ENCODE results near the gene ZNF236. TPM values are rescaled to one million over a fixed set of nuclear protein-coding genes. Genes with fewer than 3 reads are reported as not detected.

ZNF236 gene
- polyA plus RNA-seq, 3 donors = 1.1 to 3.6 (median 2.1) TPM

DNA sequence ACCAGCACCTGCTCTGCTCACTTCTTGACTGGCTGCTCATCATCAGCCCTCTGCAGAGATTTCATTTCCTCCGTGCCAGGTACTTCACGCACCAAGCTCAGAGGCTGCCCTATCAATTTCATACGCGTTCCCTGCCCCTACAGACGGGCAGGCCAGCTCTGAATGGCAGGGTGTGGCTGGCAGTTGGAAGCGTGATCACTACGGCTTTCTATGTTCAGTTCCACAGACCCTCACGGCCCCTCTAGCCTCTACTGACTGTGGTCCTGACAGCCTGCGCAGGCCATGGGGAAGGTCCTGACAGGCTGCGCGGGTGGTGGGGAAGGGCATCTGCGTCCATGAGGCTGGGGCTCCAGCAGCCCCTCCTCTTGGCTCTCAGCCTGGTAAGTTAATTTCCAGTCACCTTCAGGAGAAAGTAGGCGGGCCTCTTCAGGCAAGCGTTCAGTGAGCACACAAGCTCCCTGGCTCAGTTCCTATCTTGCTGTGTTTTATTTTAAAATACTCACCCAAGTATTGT, 154.8 kb downstream of the ZNF236 start:
- 40 to 77% (median 70%) methylated on average over 14 of the region's 14 CpGs for WGBS, 3 donors
- no peak overlapping the region for H3K27ac ChIP-seq (ENCODE audit: low read depth, low read length)

DNA sequence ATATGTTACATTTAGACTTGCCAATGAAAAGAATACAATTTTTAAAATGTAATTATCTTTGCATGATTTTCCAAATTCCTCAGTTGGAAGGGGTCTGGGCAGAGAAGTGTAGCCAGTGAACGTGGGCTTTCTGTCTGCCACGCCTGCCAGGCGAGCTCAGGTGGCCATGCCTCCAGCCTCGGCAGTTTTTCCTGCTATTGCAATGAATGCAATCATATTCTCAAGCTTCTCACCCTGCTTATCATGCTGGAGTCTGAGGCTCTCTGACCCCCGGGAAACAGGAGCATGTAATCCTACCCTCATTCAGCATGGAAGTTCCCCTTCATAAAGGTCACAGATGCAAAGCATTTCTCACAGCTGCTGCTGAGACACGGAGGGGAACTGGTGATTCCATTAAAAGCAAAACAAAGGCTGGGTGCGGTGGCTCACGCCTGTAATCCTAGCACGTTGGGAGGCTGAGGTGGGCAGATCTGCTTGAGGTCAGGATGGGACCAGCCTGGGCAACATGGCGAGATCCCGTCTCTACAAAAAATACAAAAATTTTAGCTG, 155.4 kb downstream of the ZNF236 start:
- WGBS, 3 donors = 61 to 78% (median 71%) methylated on average over 11 of the region's 11 CpGs
- no peak overlapping the region for H3K27ac ChIP-seq (ENCODE audit: low read depth, low read length)

DNA sequence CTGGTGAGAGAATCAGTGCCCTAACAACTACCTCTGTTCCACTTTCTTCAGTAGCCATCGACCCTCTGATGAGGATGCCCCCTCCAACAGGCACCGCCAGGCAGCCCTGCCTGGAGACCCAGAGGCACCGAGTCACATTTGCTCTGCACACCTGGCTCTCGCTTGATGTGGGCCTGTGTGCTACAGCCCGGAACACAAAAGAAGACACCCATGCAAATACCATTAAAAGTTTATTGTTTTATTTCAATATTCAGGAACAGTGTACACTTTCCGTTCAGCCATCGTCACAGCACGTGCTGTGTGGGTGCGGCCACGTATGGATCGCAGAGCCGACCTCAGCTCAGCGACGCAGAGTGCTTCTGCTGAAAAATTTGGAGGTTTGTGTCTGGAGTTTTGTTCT, 156.3 kb downstream of the ZNF236 start:
- 88 to 97% (median 89%) methylated on average over 14 of the region's 14 CpGs for WGBS, 3 donors
- H3K27ac ChIP-seq (ENCODE audit: low read depth, low read length) = no peak overlapping the region

DNA sequence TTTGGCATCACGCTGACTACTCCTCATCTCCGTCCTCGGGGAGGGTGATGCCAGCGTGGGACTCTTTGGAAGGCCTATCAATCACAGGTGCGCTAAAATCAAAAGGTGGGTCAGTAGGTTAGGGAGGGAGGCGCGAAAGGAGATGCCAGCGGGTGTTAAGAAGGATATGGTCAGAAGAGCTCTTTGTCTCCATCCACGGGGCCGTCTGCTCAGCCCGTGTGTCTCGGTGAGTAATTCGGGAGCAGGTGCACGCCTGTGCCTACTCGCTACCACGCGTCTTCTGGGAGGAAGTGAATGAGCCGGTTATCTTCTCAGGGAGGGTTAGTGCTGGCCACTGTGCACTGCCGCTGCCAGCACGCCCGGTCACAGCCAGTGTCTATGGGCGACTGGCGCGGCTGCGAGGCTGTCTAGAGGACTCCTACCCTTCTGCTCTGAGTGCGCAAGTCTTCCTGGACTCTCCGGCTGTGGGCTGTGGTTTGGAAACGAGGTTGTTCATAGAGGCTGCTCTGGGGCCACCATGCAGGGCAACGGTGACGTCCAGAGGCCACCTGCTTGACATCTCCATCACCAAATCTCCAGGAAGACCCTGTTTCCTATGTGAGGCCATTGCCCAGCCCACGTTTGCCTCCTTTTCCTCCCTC, 156.9 kb downstream of the ZNF236 start:
- 90 to 96% (median 94%) methylated on average over 31 of the region's 31 CpGs for WGBS, 3 donors

DNA sequence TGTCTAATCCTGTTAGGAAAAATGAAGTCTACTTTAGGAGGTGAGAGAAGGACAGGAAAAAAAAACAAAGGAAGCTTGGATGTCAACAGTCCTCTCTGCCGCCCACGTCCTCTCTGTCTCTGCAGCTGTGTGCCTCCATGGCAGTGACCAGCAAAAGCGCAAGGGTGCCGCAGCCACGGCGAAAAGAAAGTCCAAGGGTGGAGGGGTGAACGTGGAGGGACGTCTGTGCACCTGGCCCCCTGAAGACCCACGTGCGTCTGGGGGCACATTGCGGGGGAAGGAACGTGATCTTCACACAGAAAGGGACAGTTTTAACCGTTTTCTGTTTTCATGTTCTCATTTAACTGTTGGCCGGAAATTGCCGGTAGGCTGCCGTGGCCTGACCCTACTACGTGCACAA, 157.5 kb downstream of the ZNF236 start:
- WGBS, 3 donors = 80 to 88% (median 85%) methylated on average over 17 of the region's 17 CpGs
- no peak overlapping the region for H3K27ac ChIP-seq (ENCODE audit: low read depth, low read length)

More for the DNA sequence above, 156.9 kb downstream of the ZNF236 start:
- H3K27ac ChIP-seq (ENCODE audit: low read depth, low read length) = no peak overlapping the region

DNA sequence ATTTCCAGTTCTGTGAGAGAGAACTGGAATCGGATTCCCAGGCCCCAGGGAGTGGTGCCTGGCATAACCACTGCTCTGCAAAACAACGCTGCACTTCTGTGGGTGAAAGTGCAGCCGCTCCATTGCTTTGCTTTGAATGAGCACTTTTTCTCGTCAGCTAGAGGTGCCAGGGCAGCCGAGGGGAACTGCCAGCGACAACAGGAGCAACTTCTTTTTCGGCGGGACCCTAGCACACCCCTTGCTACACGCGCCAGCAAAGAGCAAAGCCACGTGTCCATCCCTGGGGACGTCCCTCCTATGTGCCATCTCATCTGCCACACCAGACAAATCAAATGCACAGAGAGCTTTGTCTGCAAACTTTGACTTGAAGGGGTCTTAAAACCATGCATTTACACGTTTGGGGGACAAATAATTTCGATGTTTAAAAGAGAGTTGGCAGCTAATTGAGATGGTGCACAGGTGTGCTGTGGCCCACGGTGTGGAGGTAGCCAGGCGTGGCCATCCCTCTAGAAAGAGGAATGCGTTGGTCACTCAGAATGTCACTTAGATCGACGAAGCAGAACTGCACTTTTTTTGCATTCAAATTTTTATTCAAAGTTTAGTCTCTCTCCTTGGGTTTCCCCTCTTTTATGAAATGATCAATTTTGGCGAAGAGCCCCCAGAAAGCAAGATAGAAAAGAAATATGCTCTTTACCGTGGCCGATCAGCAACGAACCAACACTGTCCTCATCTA, 158.5 kb downstream of the ZNF236 start:
- H3K27ac ChIP-seq (ENCODE audit: low read depth, low read length) = no peak overlapping the region
- WGBS, 3 donors = 71 to 81% (median 74%) methylated on average over 23 of the region's 23 CpGs

DNA sequence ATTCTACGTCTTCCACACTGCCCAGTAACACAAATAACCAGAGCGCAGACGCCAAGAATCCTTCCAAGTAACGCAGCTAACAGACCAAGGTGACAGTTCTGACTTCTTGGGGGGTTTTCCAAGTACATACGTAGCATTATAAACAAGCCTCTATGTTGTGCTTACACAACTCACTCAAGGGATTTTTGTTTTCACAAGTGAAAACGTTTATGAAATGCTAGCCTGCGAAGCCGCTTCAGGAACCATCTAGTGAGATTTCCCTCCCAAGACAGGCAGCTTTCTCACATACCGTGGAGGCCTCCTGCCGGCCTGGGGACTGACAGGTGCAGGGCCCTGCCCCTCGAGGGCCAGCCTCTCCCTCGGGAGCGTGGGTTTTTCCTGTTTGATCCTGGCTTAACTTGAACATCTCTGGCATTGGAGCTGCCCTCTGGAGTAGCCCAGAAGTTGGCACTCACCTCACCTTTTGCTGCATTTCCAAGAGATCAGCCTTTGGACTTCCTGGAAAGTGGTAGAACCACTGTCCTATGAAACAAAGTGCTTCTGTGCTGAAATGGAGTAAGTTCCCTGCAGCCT, 159.1 kb downstream of the ZNF236 start:
- no peak overlapping the region for H3K27ac ChIP-seq (ENCODE audit: low read depth, low read length)
- WGBS, 3 donors = 65 to 78% (median 66%) methylated on average over 13 of the region's 13 CpGs

DNA sequence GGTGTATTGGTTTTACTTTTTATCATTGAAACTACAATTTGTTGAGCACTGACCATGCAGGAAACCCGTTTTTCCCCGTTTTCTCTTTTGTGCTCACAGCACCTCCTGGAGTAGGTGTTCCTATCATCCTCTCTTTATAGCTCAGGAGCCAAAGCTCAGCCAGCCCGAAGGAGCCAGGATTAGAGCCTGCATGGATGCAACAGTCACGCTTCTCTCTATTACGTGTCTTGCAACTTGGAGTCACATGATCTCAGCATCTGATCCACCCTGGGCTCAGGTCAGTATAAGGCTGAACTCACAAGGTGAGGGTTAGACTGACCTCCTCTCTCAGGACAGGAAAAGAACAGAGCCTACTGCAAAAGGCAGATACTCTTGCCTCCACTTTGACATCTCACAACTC, 159.7 kb downstream of the ZNF236 start:
- WGBS, 3 donors = 85 to 90% (median 90%) methylated on average over 5 of the region's 5 CpGs
- H3K27ac ChIP-seq (ENCODE audit: low read depth, low read length) = no peak overlapping the region

DNA sequence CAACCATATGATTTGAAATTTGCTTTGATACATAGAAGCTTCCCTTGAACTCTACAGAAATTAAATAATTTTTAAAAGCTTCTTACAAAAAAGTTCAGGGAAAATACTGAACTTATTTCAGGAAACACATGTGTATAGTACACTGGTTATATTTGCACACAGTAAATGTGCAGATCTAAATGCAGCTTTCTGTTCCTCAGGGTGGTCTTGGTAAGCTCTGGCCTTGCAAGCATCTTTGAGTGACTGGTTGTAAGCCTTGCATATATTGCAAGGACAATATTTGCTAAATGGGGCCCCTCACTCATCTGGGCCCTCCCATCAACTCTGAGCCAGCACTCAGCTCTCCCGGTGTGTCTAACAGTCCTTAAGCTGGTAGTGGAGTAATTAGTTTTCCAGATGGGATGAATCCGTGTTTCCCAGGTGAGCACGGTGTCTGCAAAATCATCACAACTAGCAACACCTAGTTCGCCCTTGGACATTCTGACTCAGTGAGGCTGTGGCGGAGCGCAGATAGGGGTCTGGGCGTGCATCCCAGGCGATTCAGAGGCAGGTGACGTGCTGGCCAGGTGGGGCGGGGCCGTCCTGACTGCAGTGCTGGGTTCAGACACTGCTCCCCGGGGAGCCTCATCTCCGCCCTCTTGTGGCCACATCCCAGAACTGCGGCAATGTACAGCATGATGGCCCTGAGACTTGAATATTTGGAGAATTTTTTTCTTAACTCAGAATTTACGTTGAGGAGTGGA, 160.7 kb downstream of the ZNF236 start:
- no peak overlapping the region for H3K27ac ChIP-seq (ENCODE audit: low read depth, low read length)
- 6 to 17% (median 16%) methylated on average over 15 of the region's 15 CpGs for WGBS, 3 donors

DNA sequence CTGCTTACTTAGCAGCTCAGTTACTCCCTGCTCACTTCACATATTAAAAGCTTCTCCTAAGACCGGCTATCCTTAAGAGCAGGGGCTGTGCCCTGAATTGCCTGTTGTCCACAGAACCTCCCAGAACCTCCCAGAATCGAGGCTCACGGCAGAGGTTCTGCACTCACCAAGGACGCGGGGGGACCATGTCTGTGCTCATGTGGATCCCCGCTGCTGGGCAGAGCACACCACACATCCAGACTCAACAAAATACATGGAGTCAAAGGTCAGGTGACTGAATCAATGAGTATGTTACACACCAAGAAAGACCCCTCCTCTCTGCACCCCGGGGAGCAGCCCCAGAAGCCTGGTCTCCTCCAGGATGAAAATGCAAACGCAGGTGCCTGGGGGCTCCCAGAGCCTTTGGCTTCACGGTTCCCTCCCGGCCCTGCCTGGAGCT, 161.3 kb downstream of the ZNF236 start:
- no peak overlapping the region for H3K27ac ChIP-seq (ENCODE audit: low read depth, low read length)
- 45 to 66% (median 66%) methylated on average over 10 of the region's 10 CpGs for WGBS, 3 donors

DNA sequence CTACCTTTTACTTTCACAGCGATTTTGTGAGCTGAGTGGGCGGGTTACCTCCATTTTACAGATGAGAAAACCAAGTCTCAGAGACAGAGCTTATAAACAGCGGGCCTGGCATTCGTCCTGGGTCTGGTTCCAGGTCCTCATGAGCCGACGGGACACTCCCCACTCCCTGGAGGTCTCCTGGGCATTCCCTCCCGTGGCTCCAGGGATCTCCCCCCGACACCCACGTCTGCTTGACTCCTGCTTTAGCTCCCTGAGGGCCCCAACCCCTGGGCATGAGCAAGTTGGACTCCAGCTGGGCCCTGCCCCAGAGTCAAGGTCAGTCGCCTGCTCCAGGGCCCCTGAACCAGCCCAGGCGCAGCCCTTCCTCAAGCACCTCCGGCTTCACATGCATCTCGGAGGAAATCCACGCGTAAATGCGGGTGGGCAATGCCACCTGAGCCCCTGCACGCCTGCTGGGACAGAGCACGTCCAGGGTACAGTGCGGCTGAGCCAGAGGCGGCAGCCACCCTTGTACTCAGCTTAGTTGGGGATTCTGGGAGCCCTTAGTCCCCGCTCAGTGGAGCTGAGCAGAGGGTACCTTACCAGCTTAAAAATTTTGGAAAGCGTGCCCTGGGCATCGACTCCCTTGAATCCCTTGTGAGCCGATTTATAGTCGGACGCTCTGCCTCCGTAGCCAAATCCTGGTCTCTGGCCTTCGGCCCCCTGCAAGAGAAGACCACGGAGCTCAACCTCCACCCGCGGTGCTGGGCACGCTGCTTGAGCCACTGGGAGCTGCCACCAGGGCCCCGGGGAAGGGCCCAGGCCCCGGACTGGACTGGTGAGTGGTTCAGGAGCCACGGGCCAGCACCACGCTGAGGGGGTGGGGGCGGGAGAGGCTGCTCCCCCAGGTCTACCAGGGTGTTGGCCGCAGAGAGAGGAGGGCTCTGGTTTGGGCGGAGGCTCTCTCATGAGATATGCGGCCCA, 162.1 kb downstream of the ZNF236 start:
- no peak overlapping the region for H3K27ac ChIP-seq (ENCODE audit: low read depth, low read length)
- WGBS, 3 donors = 93 to 94% (median 93%) methylated on average over 40 of the region's 40 CpGs

DNA sequence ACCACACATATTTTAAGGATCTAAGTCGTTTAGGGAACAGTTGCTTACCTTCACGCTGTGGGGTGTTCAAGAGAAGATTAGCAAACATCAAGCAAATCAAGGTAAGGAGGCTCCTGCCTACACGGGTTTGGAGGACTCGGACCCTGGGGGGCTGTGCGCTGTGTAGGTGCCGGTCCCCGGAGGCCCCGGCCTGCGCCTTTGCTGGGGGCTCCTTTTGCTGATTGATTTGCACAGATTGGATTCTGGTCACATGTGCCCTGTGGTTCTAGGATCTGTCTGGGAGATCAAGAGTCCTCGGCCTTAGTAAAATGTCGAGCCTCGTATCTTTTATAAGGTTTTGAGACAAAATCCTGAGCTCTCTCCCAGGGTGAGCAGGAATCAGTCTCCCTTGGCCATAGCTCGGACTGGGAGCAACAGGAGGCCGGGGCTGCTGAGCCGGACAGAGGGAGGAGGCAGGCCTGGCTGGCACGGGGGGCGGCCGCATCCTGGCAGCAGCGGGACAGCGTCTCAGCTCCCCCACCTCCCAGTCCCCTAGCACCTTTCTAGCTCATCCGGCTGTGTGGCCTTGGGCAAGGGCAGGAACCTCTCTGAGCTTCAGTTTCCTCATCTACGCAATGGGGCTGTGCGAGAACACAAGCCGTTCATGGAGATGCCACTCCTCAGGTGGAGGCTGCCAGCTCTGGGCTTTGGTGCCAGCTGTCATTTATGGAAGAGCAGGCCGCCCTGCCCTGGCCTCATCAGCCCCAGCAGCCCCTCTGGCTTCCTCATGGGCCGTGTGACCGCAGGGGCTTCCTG, 163.0 kb downstream of the ZNF236 start:
- 90 to 95% (median 93%) methylated on average over 27 of the region's 27 CpGs for WGBS, 3 donors
- H3K27ac ChIP-seq (ENCODE audit: low read depth, low read length) = no peak overlapping the region

DNA sequence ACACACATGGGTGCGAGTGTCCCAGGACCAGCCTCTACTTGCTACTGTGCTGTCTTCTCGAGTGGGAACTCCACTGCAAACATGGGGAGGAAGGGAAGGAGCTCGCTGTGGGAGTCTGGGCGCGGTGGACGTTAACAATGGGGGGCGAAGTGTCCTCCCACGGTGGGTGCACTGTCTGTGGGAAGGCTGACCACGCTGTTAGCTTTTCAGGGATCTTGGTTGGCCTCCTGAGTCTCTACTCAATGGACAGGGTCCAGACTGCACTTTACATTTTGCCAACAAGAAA, 163.5 kb downstream of the ZNF236 start:
- 89 to 95% (median 92%) methylated on average over 9 of the region's 9 CpGs for WGBS, 3 donors
- H3K27ac ChIP-seq (ENCODE audit: low read depth, low read length) = no peak overlapping the region

DNA sequence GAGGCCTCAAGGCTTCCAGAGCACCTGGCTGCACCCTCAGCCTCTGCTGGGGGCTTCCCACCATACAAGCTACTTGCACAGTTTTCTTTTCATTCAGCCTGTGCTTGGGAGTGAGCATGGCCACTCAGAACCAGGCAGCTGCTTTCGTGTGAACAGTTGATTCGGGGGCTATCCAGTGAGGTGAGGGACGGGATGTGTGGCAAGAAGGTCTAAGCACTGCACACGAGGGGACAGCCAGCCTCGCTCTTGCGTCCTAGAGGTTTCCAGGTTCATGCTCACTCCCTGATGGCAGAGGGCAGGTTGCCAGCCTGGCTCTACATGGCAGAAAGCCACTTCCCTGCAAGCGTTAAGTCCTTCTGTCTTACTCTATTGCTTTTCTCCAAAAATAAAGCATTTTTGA, 164.0 kb downstream of the ZNF236 start:
- 81 to 90% (median 87%) methylated on average over 7 of the region's 7 CpGs for WGBS, 3 donors
- no peak overlapping the region for H3K27ac ChIP-seq (ENCODE audit: low read depth, low read length)

DNA sequence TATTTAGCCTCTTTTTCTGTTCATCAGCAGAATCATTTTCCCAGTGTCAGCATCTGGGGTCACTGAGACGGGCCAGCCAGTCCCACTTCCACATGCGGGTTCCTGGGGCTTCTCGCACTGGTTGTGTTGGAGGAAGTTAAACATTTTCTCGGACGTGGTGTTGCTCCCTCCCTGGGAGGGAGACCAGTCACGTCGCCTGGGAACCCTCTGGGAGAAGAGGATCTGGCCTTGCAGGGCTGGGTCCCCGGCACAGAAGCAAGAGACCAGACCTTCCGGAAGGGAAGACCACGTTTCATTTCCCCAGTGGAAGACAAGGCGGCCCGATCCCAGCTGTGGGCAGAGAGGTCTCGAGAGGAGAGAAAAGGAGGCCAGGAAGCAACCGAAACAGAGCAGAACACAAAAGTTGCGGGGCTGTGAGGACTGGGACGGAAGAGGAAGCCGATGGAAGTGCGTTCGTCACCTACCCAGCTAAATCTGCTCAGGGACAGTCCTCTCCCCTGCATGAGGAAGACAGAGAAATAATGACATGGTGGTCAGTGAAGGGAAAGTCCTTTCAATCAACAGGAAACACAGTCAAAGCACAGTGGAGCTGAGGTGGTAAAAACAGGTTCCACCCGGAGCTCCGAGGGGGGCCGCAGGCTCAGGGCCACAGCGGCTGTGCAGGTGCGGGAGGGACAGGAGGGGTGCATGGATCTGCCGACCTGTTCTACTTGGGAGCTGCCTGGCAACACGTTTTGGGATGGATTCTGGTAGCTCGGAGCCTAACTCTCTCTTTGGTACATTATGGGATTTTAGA, 165.9 kb downstream of the ZNF236 start:
- no peak overlapping the region for H3K27ac ChIP-seq (ENCODE audit: low read depth, low read length)

More for the DNA sequence above, 165.9 kb downstream of the ZNF236 start:
- whole genome bisulfite sequencing, 3 donors = 61 to 70% (median 68%) methylated on average over 27 of the region's 27 CpGs
